NCI-H345 (cell line): ENCODE measurements around the gene LRRC51.
"Not testable (repeated sequence)": the region's sequence is repeated elsewhere in the genome, so short reads cannot be mapped to it uniquely, and the experiment has no call there.

Experiments
- DNase-seq: peaks from one replicate; lab custom pipeline; 2025; lab: John Stamatoyannopoulos, UW

Gene LRRC51

GRCh38 chr11:72111300-72112142, 30.9 kb downstream of the LRRC51 start:
- DNase-seq = no peak

GRCh38 chr11:72112143-72112977, 31.7 kb downstream of the LRRC51 start, which contains the start of gene ANAPC15:
Gene ANAPC15, minus strand, starts transcription at chr11:72112695. Its CDS starts 1,419 bp downstream, at chr11:72111276.
- peak; percentile 99 for DNase-seq

- DNase-seq = no peak
Observed at GRCh38 chr11:72112978-72113808, 32.5 kb downstream of the LRRC51 start.

GRCh38 chr11:72114570-72114969, 33.9 kb downstream of the LRRC51 start:
- no peak for DNase-seq

- DNase-seq = no peak
Observed at GRCh38 chr11:72116019-72116755, 35.5 kb downstream of the LRRC51 start.

GRCh38 chr11:72119198-72119597, 38.5 kb downstream of the LRRC51 start:
- DNase-seq = no peak

GRCh38 chr11:72120930-72121329, 40.3 kb downstream of the LRRC51 start:
- DNase-seq = no peak

GRCh38 chr11:72122607-72123006, 42.0 kb downstream of the LRRC51 start:
- DNase-seq = no peak

- DNase-seq = no peak
Observed at GRCh38 chr11:72123117-72123653, 42.5 kb downstream of the LRRC51 start.

- DNase-seq = no peak
Observed at GRCh38 chr11:72124046-72124445, 43.4 kb downstream of the LRRC51 start.

- no peak for DNase-seq
Observed at GRCh38 chr11:72125956-72126355, 45.3 kb downstream of the LRRC51 start.

- DNase-seq = no peak
Observed at GRCh38 chr11:72127923-72128322, 47.3 kb downstream of the LRRC51 start.

- no peak for DNase-seq
Observed at GRCh38 chr11:72129381-72129780, 48.7 kb downstream of the LRRC51 start.

GRCh38 chr11:72132646-72133045, 52.0 kb downstream of the LRRC51 start:
- no peak for DNase-seq

GRCh38 chr11:72135473-72135872, 54.8 kb downstream of the LRRC51 start, which contains the start of gene FOLR3:
Gene FOLR3, plus strand, starts transcription at chr11:72135725. Its CDS starts 228 bp downstream, at chr11:72135953.
- DNase-seq = not testable (repeated sequence)

GRCh38 chr11:72135891-72136683, 55.4 kb downstream of the LRRC51 start:
- no peak for DNase-seq

GRCh38 chr11:72136684-72137262, 56.1 kb downstream of the LRRC51 start:
- DNase-seq = no peak

GRCh38 chr11:72138821-72139390, 58.3 kb downstream of the LRRC51 start:
- no peak for DNase-seq

- DNase-seq = no peak
Observed at GRCh38 chr11:72139500-72139899, 58.9 kb downstream of the LRRC51 start.
